Measurements from ENCODE around the gene ZNF592. TPM values are rescaled to one million over a fixed set of nuclear protein-coding genes. Genes with fewer than 3 reads are reported as not detected.

Gene ZNF592
- total RNA-seq, 4 donors from 2014 or later: 21.6 to 36.3 (median 32.6) TPM

DNA sequence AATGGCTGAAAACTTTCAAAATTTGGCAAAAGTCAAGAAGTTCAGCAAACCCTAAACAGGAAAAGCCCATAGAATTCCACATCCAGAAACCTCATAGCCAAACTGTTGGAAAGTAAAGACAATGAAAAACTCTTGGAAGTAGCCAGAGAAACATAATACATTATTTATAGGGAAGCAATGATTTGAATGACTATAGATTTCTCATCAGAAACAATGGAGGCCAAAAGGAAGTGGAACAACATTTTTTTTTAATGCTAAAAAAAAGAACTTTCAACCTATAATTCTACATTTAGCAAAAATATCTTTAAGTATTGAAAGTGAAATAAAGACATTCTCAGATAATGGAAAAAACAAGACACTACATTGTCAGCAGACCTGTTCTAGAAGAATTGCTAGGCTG, 99.0 kb downstream of the ZNF592 start:
- no peaks in the 10 kb centered on the region for H3K36me3 ChIP-seq
- peaks cover 0 to 17% (median 8%) of the 10 kb centered on the region in 4 donors for H3K9me3 ChIP-seq
- no peak overlapping the region for H3K27ac ChIP-seq
- no peak for DNase-seq (ENCODE audit: low spot score in 2 of 2)
- H3K4me3 ChIP-seq: no peak overlapping the region
- TF ChIP-seq POLR2A (IDR thresholded peaks at IDR 0.05) (no peak), EP300 (IDR thresholded peaks at IDR 0.05) (no peak)
- TF ChIP-seq, protein P1, sequence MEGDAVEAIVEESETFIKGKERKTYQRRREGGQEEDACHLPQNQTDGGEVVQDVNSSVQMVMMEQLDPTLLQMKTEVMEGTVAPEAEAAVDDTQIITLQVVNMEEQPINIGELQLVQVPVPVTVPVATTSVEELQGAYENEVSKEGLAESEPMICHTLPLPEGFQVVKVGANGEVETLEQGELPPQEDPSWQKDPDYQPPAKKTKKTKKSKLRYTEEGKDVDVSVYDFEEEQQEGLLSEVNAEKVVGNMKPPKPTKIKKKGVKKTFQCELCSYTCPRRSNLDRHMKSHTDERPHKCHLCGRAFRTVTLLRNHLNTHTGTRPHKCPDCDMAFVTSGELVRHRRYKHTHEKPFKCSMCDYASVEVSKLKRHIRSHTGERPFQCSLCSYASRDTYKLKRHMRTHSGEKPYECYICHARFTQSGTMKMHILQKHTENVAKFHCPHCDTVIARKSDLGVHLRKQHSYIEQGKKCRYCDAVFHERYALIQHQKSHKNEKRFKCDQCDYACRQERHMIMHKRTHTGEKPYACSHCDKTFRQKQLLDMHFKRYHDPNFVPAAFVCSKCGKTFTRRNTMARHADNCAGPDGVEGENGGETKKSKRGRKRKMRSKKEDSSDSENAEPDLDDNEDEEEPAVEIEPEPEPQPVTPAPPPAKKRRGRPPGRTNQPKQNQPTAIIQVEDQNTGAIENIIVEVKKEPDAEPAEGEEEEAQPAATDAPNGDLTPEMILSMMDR (IDR thresholded peaks at IDR 0.05): no peak
- no peaks in the 10 kb centered on the region for H3K27me3 ChIP-seq
- no peaks in the 10 kb centered on the region for H3K4me1 ChIP-seq

DNA sequence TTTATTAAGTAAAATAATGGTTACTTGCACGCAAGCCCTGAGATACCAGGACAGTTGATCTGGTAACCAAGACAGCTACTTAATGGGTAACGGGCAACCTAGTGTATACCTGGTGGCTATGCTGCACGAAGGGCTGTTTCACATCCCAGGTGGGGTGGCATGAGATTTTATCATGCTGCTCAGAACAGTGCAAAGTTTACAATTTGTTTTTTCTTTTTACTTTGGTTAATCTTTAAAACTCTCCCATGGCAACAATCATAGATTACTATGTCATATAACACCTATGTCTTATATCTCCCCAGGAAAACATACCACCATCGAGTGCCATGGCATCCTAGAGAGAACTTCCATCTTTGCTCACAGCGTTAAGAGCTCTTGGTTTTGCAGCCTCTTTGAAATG, 103.8 kb downstream of the ZNF592 start:
- 93 to 94% methylated on average over 5 of the region's 5 CpGs for WGBS, 2 donors

DNA sequence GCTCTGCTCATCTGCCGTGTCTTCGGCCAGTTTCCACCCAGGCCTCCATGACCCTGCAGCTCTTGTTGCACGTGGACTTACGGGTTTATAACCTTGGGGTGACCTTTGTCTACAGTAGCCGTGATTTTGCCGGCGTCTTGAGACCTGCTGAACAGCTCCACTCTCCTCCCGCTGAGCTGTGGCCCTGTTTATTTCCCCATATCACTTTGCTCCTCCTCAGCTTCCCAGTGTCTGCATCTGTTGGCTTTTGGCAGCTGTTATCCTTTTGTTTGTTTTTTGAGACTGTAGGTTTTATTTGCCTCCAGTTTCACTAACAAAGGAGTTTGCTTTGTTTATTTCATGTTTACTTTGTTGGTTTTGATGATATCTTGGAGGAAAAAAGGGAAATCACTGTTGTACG, 106.7 kb downstream of the ZNF592 start:
- Histone ChIP-seq H3K9me3 (no peaks in the 10 kb centered on the region), H3K4me3 (no peak overlapping the region), H3K27ac (no peak overlapping the region), H3K4me1 (no peaks in the 10 kb centered on the region), H3K36me3 (peaks cover 0 to 21% (median 0%) of the 10 kb centered on the region in 3 donors), H3K27me3 (no peaks in the 10 kb centered on the region)
- DNase-seq (ENCODE audit: low spot score in 2 of 2): no peak
- TF ChIP-seq, protein P1 (IDR thresholded peaks at IDR 0.05): no peak
- TF ChIP-seq EP300 (IDR thresholded peaks at IDR 0.05) (no peak), POLR2A (IDR thresholded peaks at IDR 0.05) (no peak)
- 69 to 73% methylated on average over 9 of the region's 9 CpGs for WGBS, 2 donors

More for the DNA sequence above, 103.8 kb downstream of the ZNF592 start:
- Histone ChIP-seq H3K9me3 (peaks cover 0 to 14% (median 4%) of the 10 kb centered on the region in 4 donors), H3K4me1 (no peaks in the 10 kb centered on the region), H3K4me3 (no peak overlapping the region), H3K36me3 (peaks cover 0 to 8% (median 0%) of the 10 kb centered on the region in 3 donors), H3K27ac (no peak overlapping the region), H3K27me3 (no peaks in the 10 kb centered on the region)
- TF ChIP-seq EP300 (IDR thresholded peaks at IDR 0.05): no peak
- TF ChIP-seq, protein P1 (IDR thresholded peaks at IDR 0.05): no peak
- TF ChIP-seq POLR2A (IDR thresholded peaks at IDR 0.05): no peak
- no peak for DNase-seq (ENCODE audit: low spot score in 2 of 2)

DNA sequence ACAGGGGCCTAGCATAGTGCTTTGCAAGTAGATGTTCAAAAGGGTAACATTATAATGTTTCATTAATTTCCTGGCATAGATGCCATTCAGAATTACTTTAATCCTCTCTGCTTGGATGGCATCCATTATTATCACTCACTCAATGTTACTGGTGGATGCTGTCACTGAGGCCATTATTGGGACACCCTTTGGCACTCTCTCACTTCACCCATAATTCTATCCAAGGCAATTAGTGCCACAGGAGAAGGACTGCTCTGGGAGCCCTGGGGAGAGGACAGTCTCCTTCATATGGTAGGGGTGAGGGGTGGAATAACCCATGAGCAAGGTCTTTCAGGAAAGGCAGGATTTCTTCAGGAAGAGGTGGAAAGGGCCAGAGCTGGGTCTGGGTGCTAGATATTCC, 107.4 kb downstream of the ZNF592 start:
- TF ChIP-seq POLR2A (IDR thresholded peaks at IDR 0.05) (no peak), EP300 (IDR thresholded peaks at IDR 0.05) (no peak)
- TF ChIP-seq, protein P1 (IDR thresholded peaks at IDR 0.05): no peak
- no peak overlapping the region for H3K27ac ChIP-seq
- no peaks in the 10 kb centered on the region for H3K27me3 ChIP-seq
- no peak overlapping the region for H3K4me3 ChIP-seq
- H3K9me3 ChIP-seq: no peaks in the 10 kb centered on the region
- no peaks in the 10 kb centered on the region for H3K4me1 ChIP-seq
- H3K36me3 ChIP-seq: peaks cover 0 to 21% (median 0%) of the 10 kb centered on the region in 3 donors
- DNase-seq (ENCODE audit: low spot score in 2 of 2): no peak

Small RNA genes lying within 50 kb of the gene (small RNA-seq; reads per million reads assigned to genes)
- gene RF00402: not detected

Other genes starting within 250 kb of the ZNF592 start
- 1 to 10 TPM; 4.1 to 7.2 (median 5.2) TPM for gene ZSCAN2, start 147.6 kb upstream of the ZNF592 start, total RNA-seq
- gene WDR73, start 94.3 kb upstream of the ZNF592 start, total RNA-seq: 10 to 100 TPM; 19.7 to 40.2 (median 32.3) TPM
- gene NMB, start 90.4 kb upstream of the ZNF592 start, total RNA-seq: 100 to 1,000 TPM in 1 of 4 donors, 10 to 100 TPM in 3; 27.3 to 157 (median 68.0) TPM
- gene SEC11A, start 32.5 kb upstream of the ZNF592 start, total RNA-seq: 100 to 1,000 TPM in 3 of 4 donors, 10 to 100 TPM in 1; 88.2 to 132 (median 119) TPM
- gene ALPK3, start 68.8 kb downstream of the ZNF592 start, total RNA-seq: 1 to 10 TPM; 2.4 to 7.1 (median 4.7) TPM
- gene SLC28A1, start 136.1 kb downstream of the ZNF592 start, total RNA-seq: under 1 TPM in 2 of 4 donors, not detected in 2; 0.22 to 0.42 TPM
- gene PDE8A, start 233.3 kb downstream of the ZNF592 start, total RNA-seq: 100 to 1,000 TPM in 1 of 4 donors, 10 to 100 TPM in 3; 49.4 to 108 (median 64.3) TPM

Measured in tibial nerve (tissue), 4 donors.